ENCODE results near the gene ZNF211.

The ZNF211 gene

DNA sequence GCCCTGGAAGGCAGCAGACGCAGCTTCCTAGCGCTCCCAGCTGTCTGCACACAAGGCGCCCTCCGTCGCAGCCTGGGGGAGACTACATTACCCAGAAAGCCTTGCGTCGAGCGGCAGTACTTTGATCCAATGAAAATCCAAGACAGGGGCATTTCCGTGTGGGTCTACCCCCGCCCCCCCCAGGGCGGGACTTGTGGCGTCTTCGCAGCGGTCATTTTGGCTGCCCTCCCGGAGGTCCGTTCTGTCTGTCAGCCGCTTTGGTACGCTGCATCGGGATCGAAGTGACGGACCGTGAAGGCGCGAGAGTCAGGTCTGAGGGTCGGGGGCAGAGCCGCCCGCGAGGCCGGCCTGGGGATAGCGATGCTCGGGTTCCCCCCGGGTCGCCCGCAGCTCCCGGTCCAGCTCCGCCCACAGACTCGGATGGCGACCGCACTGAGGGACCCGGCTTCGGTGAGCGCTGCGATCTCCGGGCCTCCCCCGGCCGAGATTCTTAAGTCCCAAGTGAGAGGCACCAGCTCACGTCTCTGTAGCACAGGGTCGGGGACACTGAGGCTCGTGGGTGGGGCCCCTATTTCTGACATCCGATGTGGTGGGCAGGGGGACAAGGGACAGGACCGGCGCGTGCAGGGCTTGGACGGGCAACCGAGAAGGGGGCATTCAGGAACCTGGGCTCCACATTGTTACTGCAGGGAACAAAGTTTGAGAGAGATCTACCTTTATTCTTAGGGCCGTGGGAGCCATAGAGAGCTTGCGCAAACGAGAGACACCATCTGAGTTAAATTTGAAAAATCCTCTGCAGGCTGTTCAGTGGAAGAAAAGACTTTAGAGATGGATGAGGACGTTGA, at the start of gene ZNF211:
ZNF211 (plus strand) TSS at position 182 of the 845 bp plus-strand sequence; CDS start at position 361, 179 bp downstream.
- H3K4me2 ChIP-seq (ENCODE audit: low read length) = peak within 1 kb of the TSS; percentile 77
- peak within 1 kb of the TSS; percentile 78 for H3K9ac ChIP-seq
- H3K4me1 ChIP-seq = peaks cover 3% of the 10 kb centered on the region
- H3K9me3 ChIP-seq (ENCODE audit: control insufficient read depth, low read length) = peaks cover 7% of the 10 kb centered on the region
- peak within 1 kb of the TSS; percentile 96 for H3K4me3 ChIP-seq (ENCODE audit: low read depth, low read length)
- no peaks in the 10 kb centered on the region for H3K27me3 ChIP-seq (ENCODE audit: control insufficient read depth, insufficient read depth, low read length)
- no peaks in the 10 kb centered on the region for H3K36me3 ChIP-seq (ENCODE audit: control insufficient read depth, insufficient read depth, low read length)
- H2AFZ ChIP-seq = peak within 1 kb of the TSS; percentile 97
- H3K79me2 ChIP-seq = peaks cover 28% of the 10 kb centered on the region
- peak within 1 kb of the TSS; percentile 83 for H3K27ac ChIP-seq
- TF ChIP-seq, protein P1, sequence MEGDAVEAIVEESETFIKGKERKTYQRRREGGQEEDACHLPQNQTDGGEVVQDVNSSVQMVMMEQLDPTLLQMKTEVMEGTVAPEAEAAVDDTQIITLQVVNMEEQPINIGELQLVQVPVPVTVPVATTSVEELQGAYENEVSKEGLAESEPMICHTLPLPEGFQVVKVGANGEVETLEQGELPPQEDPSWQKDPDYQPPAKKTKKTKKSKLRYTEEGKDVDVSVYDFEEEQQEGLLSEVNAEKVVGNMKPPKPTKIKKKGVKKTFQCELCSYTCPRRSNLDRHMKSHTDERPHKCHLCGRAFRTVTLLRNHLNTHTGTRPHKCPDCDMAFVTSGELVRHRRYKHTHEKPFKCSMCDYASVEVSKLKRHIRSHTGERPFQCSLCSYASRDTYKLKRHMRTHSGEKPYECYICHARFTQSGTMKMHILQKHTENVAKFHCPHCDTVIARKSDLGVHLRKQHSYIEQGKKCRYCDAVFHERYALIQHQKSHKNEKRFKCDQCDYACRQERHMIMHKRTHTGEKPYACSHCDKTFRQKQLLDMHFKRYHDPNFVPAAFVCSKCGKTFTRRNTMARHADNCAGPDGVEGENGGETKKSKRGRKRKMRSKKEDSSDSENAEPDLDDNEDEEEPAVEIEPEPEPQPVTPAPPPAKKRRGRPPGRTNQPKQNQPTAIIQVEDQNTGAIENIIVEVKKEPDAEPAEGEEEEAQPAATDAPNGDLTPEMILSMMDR (IDR thresholded peaks at IDR 0.05) = peak; percentile 21

DNA sequence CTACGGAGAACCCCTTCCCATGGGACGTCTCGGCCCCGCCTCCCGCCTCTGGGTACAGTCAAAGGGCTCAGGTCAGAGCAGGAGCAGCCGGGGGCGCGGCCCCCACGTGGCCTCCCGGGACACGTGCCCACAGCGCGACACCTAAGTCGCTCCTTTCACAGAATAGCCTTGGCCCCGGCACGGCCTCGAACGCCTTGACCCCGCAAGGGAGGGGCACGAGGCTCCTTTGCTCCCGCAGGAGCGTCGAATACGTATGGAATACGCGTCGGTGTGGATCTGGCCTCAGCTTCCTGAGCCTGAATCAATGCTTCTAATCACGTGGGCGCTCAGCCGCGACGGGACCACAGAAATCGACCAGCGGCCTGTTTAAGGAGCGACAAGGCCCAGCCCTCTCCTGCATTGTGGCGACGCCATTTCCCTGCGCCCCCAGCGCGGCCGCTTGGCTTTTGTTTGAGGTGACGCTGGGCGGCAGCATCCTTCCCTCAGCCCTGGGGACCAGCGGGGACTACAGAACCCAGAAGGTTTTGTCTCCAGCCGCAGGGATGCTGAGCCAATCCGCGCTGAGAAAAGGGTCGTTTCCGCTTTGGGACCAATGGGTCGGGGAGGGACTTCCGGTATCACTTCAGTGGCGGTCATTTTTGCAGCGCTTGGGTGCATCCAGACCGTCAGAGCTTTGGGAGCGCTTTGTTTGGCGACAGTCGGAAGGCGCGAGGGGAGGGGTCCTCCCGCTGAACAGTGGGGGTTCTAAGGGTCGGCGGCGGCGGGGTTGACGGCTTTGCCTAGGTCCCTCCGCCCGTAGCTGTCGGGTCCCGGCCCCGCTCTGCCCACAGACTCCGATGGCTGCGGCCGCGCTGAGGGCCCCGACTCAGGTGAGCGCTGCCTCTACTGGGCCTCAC, 49.2 kb upstream of the ZNF211 start, which contains the start of gene ZIK1:
ZIK1 (plus strand) TSS at position 625 of the 896 bp plus-strand sequence; CDS start at position 837, 212 bp downstream.
- H3K9ac ChIP-seq = peak within 1 kb of the TSS; percentile 31
- H3K27ac ChIP-seq = peak within 1 kb of the TSS; percentile 65
- peak within 1 kb of the TSS; percentile 87 for H3K4me3 ChIP-seq (ENCODE audit: low read depth, low read length)
- peaks cover 26% of the 10 kb centered on the region for H3K79me2 ChIP-seq
- peaks cover 15% of the 10 kb centered on the region for H3K4me1 ChIP-seq
- H3K36me3 ChIP-seq (ENCODE audit: control insufficient read depth, insufficient read depth, low read length) = no peaks in the 10 kb centered on the region
- TF ChIP-seq, protein P1 (IDR thresholded peaks at IDR 0.05) = no peak
- H3K9me3 ChIP-seq (ENCODE audit: control insufficient read depth, low read length) = no peaks in the 10 kb centered on the region
- peak within 1 kb of the TSS; percentile 100 for H2AFZ ChIP-seq
- H3K27me3 ChIP-seq (ENCODE audit: control insufficient read depth, insufficient read depth, low read length) = no peaks in the 10 kb centered on the region
- H3K4me2 ChIP-seq (ENCODE audit: low read length) = peak within 1 kb of the TSS; percentile 97

DNA sequence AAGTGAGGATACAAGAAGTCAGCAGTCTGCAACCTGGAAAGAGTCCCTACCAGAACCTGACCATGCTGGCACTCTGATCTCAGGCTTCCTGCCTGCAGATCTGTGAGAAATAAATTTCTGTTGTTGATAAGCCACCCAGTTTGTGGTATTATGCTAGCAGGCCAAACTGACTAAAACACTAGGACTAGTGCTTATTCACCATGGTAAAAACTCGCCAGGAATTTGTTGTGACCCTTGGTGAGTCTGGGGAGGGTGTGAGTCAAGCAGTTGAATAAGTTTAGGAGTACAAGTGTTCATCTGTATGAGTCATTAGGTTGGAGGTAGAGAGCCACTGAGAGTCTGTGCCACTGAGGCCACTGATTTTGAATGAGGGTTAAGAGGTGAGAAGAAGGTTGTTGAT, 45.4 kb upstream of the ZNF211 start:
- Histone ChIP-seq H3K36me3 (ENCODE audit: control insufficient read depth, insufficient read depth, low read length) (peaks cover 3% of the 10 kb centered on the region), H3K79me2 (peaks cover 24% of the 10 kb centered on the region), H2AFZ (no peak overlapping the region), H3K9ac (no peak overlapping the region), H3K27ac (no peak overlapping the region), H3K27me3 (ENCODE audit: control insufficient read depth, insufficient read depth, low read length) (no peaks in the 10 kb centered on the region), H3K4me3 (ENCODE audit: low read depth, low read length) (no peak overlapping the region), H3K9me3 (ENCODE audit: control insufficient read depth, low read length) (peaks cover 3% of the 10 kb centered on the region), H3K4me2 (ENCODE audit: low read length) (no peak overlapping the region), H3K4me1 (peaks cover 11% of the 10 kb centered on the region)
- TF ChIP-seq, protein P1 (IDR thresholded peaks at IDR 0.05) = no peak

DNA sequence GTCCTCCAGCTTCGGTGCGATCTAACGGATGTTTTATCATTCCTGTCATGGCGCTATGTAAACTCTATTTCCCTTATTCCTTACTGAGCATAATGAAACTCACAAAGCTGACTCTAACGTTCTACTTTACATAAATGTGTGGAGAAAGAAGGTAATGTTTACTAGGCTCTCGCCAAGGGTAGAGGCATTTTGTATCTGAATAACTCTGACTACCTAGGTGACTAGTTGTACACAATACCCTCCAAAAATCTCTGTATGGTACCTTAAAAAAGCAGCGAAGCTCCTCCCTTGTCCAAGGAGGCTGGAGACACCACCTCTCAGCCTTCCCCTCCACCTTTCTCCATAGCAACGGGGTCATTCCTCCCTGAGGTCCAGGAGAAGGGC, 33.6 kb upstream of the ZNF211 start:
- H3K4me2 ChIP-seq (ENCODE audit: low read length) = peak overlapping the region; percentile 86

More for the DNA sequence above, 33.6 kb upstream of the ZNF211 start:
- TF ChIP-seq, protein P1 (IDR thresholded peaks at IDR 0.05) = no peak
- Histone ChIP-seq H3K27ac (peak overlapping the region; percentile 78), H3K4me1 (peaks cover 5% of the 10 kb centered on the region), H3K79me2 (peaks cover 5% of the 10 kb centered on the region), H3K9me3 (ENCODE audit: control insufficient read depth, low read length) (no peaks in the 10 kb centered on the region), H3K27me3 (ENCODE audit: control insufficient read depth, insufficient read depth, low read length) (no peaks in the 10 kb centered on the region), H3K4me3 (ENCODE audit: low read depth, low read length) (peak overlapping the region; percentile 79), H3K36me3 (ENCODE audit: control insufficient read depth, insufficient read depth, low read length) (no peaks in the 10 kb centered on the region), H2AFZ (peak overlapping the region; percentile 95), H3K9ac (no peak overlapping the region)

All from parathyroid adenoma (tissue), 2 donors.